ENCODE data around the gene CRMP1.
"Not testable (repeated sequence)": the region's sequence is repeated elsewhere in the genome, so short reads cannot be mapped to it uniquely, and the experiment has no call there.

The CRMP1 gene

GRCh38 chr4:5816851-5817375 is 76.0 kb downstream of the CRMP1 start:
- no peak for DNase-seq

DNA sequence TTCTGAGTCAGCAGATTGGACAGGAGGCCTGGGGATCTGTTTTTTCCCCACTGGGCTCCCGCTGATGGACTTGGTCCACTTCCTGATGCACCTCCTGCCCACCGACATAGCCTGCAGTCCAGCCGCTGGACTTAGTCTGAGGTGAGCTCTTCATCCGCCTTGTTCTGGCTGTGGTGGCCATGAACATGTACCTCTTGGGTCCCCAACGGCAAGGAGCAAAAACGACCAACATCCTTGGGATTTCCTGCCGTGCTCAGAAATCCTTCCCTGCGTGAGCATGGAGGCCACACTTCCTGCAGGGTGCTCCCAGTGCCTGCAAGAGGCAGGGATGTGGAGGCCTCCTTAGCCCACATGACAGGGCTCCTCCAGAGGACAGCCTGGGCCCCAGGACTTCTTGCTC is 76.8 kb downstream of the CRMP1 start:
- no peak for DNase-seq

GRCh38 chr4:5815641-5816040 is 77.2 kb downstream of the CRMP1 start:
- DNase-seq = no peak

DNA sequence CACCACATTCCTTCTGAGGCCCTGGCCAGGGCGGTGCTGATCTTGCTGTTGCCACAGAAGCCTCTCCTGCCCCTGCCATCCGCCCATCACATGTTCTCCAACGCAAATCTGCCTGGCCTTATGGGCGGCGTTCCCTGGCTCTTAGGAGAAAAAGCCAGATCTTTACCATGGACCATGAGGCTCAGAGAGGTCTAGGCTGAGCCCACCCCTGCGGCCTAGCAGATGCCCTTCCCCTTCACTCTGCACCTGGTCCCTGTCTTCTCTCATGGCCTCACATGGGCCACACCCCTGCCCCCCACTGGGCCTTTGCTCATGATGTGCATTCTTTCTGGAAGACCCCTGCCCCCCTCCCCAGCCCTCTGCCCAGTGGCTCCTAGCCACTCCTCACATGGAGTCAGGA is 78.5 kb downstream of the CRMP1 start:
- no peak for DNase-seq

DNA sequence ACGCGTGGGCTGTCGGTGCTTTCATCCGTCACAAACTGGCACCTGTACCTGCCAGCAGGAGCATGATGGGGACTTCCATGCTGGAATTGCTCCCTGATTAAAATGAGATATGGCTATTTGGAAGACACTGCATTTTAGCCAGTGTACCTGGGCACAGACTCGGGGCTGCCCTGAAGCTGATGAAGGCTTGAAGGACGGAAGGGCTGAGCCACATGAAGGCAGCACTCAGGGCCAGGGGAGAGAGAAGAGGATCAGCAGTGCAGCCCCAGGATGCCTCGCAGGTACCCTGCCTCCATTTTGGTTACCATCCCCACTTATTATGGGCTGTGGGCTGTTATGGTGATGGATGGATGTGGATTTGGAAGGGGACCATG is 79.0 kb downstream of the CRMP1 start:
- DNase-seq = no peak

DNA sequence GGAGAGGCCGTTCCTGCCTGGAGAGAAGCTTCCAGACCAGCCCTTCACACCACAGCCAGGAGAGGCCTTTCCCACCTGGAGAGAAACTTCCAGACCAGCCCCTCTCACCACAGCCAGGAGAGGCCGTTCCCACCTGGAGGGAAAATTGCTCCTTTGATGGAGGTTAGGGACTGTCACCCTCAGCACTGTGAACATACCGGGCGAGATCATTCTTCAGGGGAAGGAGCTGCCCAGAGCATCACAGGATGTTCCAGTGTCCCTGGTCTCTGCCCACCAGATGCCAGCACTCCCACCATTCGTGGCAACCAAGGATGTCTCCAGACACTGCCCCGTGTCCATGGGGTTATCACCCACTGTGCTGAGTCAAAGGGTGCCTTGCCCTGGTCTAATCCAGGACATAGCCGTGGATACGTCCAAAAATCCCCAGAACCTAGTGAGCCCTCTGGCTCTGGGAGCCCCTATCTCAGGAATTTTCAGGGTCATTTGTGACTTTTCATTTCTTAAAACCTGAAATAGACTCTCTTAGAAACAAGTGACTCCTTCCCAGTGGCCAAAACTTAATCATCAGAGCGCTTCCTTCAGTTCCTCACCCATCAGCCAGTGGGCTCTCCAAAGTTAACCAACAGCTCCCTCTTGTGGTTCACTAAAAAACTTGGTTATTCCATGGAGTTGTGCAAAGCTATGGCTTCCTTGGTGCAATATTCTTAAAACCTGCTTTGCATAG is 80.2 kb downstream of the CRMP1 start:
- peak; percentile 65 for DNase-seq

DNA sequence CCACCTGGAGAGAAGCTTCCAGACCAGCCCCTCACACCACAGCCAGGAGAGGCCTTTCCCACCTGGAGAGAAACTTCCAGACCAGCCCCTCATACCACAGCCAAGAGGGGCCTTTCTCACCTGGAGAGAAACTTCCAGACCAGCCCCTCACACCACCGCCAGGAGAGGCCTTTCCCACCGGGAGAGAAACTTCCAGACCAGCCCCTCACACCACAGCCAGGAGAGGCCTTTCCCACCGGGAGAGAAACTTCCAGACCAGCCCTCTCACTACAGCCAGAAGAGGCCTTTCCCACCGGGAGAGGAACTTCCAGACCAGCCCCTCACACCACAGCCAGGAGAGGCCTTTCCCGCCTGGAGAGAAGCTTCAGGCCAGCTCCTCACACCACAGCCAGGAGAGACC is 80.8 kb downstream of the CRMP1 start:
- DNase-seq = not testable (repeated sequence)

GRCh38 chr4:5810770-5811430 is 82.0 kb downstream of the CRMP1 start:
- DNase-seq = no peak

DNA sequence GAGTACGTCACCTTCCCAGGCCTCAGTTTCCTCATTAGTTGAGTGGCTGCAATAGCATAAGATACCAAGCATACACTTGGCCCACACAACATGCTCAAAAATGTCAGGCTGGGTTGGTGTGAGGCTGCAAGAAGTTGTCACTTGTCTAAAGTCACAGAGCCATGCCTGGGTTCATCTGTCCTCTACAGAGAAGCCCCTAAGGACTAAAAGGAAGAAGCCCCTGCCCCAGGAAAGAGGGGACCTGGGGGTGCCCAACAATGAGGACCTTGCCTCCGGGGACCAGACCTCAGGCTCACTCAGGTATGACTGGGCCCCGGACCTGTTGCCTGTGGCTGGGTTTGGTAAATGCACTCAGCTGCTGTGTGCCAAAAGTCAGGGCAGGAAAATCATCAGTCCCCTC is 82.7 kb downstream of the CRMP1 start:
- no peak for DNase-seq

DNA sequence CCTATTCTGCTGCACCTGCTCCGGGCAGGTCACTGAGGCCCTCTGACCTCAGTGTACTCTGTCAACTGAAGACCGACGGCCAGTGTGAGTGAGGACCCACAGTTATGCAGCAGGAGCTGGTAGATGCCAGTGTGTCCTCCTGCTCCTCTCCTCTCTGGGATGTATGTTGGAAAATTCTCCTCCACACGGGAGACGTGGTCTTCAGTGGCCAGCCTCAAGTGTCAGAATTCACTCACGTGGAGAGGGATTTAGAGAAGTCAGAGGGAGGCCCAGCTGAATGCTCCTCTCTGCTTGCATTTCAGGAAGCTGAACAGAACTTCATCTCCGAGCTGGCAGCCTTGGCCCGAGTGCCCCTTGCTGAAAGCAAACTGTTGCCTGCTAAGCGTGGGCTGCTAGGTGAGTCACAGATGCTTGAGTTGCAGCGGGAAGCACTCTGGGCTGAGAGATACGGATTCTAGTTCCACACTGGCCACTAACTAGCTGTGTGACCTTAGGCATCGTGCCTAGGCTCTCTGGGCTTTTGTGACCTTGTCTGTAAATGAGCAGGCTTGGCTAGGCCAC is 83.6 kb downstream of the CRMP1 start:
- no peak for DNase-seq

DNA sequence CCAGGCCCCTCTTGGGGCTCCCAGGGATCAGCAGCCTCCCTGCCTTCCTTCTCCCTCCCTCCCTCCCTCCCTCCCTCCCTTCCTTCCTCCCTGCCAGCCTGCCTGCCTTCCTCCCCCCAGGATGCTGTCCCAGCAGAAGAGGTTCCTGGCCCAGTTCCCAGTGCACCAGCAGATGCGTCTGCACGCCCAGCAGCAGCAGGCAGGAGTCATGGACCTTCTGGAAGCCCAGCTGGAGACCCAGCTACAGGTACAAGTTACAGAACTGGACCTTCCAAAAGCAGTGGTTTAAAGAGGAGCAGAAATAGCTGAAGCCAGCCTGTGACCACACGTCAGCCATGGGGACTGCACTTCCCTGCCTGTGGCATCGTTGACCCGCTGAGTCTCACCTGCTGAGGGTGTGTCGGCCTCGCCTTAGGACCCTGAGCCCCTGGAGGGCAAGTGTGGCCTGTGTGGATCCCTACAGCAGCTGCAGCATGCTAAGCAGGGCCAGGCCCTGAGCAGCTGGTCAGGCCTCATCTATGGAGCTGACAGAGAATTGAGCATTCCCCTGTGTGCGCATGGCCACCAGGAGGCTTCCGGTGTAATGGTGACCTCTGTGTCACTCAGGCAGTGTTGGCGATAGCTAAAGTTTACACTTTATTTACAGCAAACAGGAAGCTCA is 84.7 kb downstream of the CRMP1 start:
- DNase-seq = peak; percentile 17

GRCh38 chr4:5805270-5805669 is 87.6 kb downstream of the CRMP1 start:
- no peak for DNase-seq

- no peak for DNase-seq
These were observed 88.2 kb downstream of the CRMP1 start for GRCh38 chr4:5804656-5805055.

- no peak for DNase-seq
These were observed 90.3 kb downstream of the CRMP1 start for GRCh38 chr4:5802565-5802964.

- DNase-seq = no peak
These were observed 91.2 kb downstream of the CRMP1 start for GRCh38 chr4:5801696-5802095.

GRCh38 chr4:5800496-5800895 is 92.4 kb downstream of the CRMP1 start:
- no peak for DNase-seq

DNA sequence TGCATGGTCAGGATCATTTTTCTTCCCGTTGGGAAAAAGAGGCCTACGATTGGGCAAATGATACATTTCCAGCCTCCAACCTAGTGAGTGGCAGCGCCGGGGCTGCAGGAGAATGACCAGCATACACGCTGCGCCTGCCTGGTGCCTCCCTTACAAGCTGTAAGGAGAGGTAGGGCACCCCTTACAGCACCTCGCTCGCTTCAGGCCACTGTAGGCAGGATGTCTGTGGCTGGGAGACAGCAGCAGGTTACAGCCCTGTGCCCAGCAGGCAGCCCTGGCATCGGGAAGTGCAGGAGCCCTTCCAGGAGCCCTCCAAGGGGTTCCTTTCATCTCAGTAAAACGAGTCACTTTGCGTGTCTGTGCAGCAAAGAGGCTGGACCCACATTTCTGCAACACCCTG is 93.5 kb downstream of the CRMP1 start:
- no peak for DNase-seq

DNA sequence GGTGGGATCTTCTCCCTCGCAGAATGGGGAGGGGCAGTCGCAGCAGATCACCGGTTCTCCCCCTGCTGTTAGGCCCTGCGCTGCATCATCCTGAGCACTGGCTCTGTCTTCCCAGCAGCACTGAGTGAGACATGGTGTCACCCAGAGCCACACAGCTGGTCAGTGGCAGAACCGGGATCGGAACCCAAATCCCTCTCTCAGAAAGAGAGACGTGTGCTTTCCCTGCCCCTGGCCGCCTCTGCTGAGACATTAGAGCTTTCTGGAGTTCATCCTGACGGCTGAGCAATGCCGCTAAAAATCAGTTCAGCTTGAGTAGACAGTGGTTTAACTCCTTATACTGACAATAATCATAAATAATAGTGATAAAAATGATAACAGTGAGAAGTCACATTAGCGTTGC is 93.9 kb downstream of the CRMP1 start:
- no peak for DNase-seq

GRCh38 chr4:5798462-5798861 is 94.4 kb downstream of the CRMP1 start:
- DNase-seq = peak; percentile 13

DNA sequence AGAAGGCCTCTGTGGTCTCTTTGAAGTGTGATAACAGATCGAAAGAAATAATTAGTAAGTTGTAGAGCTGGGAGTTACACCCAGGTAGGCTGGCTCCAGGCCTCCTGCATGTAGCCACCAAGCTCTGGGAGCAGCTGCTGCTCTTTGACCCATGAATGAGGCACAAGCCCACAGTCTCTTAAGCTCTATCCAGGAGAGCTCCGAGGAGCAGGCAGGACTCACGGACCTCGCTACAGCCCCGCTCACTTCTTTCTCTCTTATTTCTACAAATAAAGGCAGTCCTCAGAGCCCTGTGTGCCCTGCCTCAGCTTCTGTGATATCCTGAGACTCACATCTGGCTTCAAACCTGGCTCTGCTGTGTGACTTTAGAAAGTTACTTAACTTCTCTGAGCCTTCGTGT is 95.0 kb downstream of the CRMP1 start:
- DNase-seq = no peak

GRCh38 chr4:5796976-5797375 is 95.9 kb downstream of the CRMP1 start:
- DNase-seq = no peak

GRCh38 chr4:5795580-5795979 is 97.3 kb downstream of the CRMP1 start:
- DNase-seq = no peak

DNA sequence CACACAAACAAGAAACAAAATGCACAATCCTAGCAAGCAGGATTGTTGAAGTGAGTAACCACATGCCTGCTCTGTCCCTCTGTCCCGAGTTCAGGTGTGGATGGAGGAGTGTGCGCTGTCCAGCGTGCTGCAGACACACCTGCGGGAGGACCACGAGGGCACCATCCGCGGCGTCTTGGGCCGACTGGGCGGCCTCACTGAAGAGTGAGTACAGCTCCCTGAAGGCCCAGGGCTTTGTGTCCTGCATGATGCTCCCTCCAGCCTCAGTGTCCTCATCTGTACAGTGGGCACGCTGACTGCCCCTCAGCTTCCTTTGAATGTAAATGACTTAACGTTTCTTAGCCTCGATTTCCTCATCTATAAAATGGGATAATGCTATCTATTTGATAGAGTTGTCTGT is 99.4 kb downstream of the CRMP1 start:
- DNase-seq = no peak

DNA sequence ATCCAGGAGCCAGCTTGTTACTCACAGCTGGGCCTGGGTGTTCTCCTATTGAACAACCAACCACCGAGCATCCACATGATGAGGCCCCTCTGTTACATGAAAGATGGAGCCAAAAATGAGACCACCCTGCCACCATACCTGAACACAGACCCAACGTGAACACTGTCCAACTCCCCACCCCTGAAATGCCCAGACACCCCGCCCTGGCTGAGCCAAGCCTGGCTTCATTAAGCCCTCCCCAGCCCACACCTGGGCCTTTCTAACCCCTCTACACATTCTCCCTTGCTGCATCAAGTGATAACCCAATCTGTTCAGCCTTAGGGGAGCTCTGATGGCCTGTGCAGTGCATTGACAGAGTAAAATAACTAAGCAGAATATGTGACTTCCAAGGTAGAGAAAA is 101.2 kb downstream of the CRMP1 start:
- no peak for DNase-seq
